Caco-2 (cell line): ENCODE data around the gene TMPRSS6. TPM values are rescaled to one million over a fixed set of nuclear protein-coding genes. Genes with fewer than 3 reads are reported as not detected.
A peak's percentile ranks its signal among the peaks of the same experiment; 100 is the strongest.

Experiments used
- BruUV-seq: library from RNA; stranded (reverse); fragments of 400-500 nt; replicated peaks from 2 replicates; lab custom pipeline; 2021; lab: Mats Ljungman, UMichigan
- CTCF ChIA-PET: fragments of 300-600 bp; sonication (Branson Sonifier 250); formaldehyde crosslinking; loops from one replicate; lab custom pipeline; 2022; ENCODE audit warnings: antibody characterized with exemption; lab: Charles Lee
- POLR2A ChIA-PET: fragments of 300-600 bp; sonication (Branson Sonifier 250); formaldehyde crosslinking; loops from one replicate; lab custom pipeline; 2022; ENCODE audit warnings: antibody characterized with exemption; lab: Charles Lee
- DNase-seq, 2 experiments: peaks; one replicate each; pipeline versions ENCODE4 v3.0.0 to v3.0.0-alpha.2; 2020 to 2022
- H3K27me3 ChIP-seq: replicated peaks from 2 replicates; pipeline ENCODE4 v1.6.0; 2011; ENCODE audit warnings: low read length; ENCODE audit not compliant: control insufficient read depth, insufficient read depth
- H3K36me3 ChIP-seq: 2 replicates; pipeline ENCODE4 v1.5.1; 2011; ENCODE audit warnings: low read length; ENCODE audit not compliant: control insufficient read depth, insufficient read depth
- H3K4me1 ChIP-seq: fragments of 250-450 bp; sonication (Bioruptor Pico); 2 replicates; pipeline ENCODE4 v1.5.1; 2020; ENCODE audit warnings: mild to moderate bottlenecking
- H3K4me3 ChIP-seq: 2 replicates; pipeline ENCODE4 v1.5.1; 2011; ENCODE audit warnings: low read depth, mild to moderate bottlenecking, control low read depth, low read length
- H3K9me3 ChIP-seq: fragments of 250-450 bp; sonication (Bioruptor Pico); 2 replicates; pipeline ENCODE4 v1.5.1; 2020; ENCODE audit warnings: mild to moderate bottlenecking, moderate library complexity
- H3K27ac Mint-ChIP-seq: one replicate; pipeline ENCODE4 v1.8.0; 2022; ENCODE audit warnings: mixed read lengths; ENCODE audit not compliant: unreplicated experiment
- H3K27me3 Mint-ChIP-seq: one replicate; pipeline ENCODE4 v1.8.0; 2022; ENCODE audit warnings: mixed read lengths; ENCODE audit not compliant: insufficient read depth, unreplicated experiment
- H3K36me3 Mint-ChIP-seq: one replicate; pipeline ENCODE4 v1.8.0; 2022; ENCODE audit warnings: mild to moderate bottlenecking, mixed read lengths; ENCODE audit not compliant: insufficient read depth, unreplicated experiment
- H3K4me1 Mint-ChIP-seq: one replicate; pipeline ENCODE4 v1.8.0; 2022; ENCODE audit warnings: low read depth, mixed read lengths; ENCODE audit not compliant: unreplicated experiment
- H3K4me3 Mint-ChIP-seq: one replicate; pipeline ENCODE4 v1.8.0; 2022; ENCODE audit warnings: mild to moderate bottlenecking, moderate library complexity, mixed read lengths; ENCODE audit not compliant: unreplicated experiment
- H3K9me3 Mint-ChIP-seq: one replicate; pipeline ENCODE4 v1.8.0; 2022; ENCODE audit warnings: mixed read lengths; ENCODE audit not compliant: unreplicated experiment
- intact Hi-C: fragments of 100-400 bp; cut with micrococcal nuclease; formaldehyde crosslinking; loops from one replicate; pipeline ENCODE4 v1.10.0; 2022; ENCODE audit not compliant: unreplicated experiment
- total RNA-seq: library from RNA; stranded (reverse); gene quantifications from 2 replicates; pipeline ENCODE4 v1.2.3, GENCODE V29; 2022
- TF ChIP-seq, protein P1 (sequence below), 2 experiments: fragments of 200-600 bp in 1 of 2; IDR thresholded peaks; 1 replicate in 1 of 2; 2 replicates in 1 of 2; pipeline versions ENCODE4 v1.5.1 to v1.8.0; 2011 to 2022; ENCODE audit warnings: antibody characterized with exemption in 1 of 2, control low read depth in 1 of 2, inconsistent platforms in 1 of 2, low read depth in 1 of 2, low read length in 1 of 2, mild to moderate bottlenecking in 1 of 2, moderate library complexity in 1 of 2; ENCODE audit not compliant: insufficient read depth in 1 of 2, severe bottlenecking in 1 of 2, unreplicated experiment in 1 of 2

TMPRSS6 gene
- total RNA-seq, 1 experiment from 2014 or later: 1.6 TPM

DNA sequence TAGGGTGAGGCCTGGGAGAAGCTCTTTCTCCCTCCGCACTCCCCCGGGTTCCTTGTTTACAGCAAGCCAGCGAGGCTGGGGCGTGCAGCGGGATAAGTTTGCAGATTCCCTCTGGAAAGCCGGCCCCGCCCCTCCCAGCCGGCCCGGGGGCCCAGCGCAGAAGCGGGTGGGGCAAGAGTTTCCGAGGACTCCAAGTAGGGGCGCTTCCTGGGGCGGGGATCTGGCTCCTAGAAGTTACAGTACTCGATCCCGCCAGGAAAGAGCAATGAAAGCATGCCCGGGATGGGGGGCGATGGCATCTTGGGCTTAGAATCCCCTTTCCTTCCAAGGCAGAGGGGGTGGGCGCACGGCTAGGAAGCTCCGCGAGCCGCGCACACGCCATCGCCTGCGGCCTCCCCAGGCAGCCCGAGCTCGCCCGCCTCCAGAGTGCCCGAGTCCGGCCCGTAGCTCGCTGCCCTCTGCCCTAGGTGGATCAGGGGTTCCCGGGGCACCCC, 90.7 kb downstream of the TMPRSS6 start:
- Mint-ChIP-seq H3K27me3 (no peaks in the 10 kb centered on the region), H3K4me1 (no peaks in the 10 kb centered on the region), H3K36me3 (peaks cover 22% of the 10 kb centered on the region), H3K9me3 (no peaks in the 10 kb centered on the region), H3K27ac (peak overlapping the region; percentile 78), H3K4me3 (peak overlapping the region; percentile 96)
- Histone ChIP-seq H3K27me3 (no peaks in the 10 kb centered on the region; the same call in 1 of the 2 replicates), H3K9me3 (no peaks in the 10 kb centered on the region), H3K4me3 (peak overlapping the region; percentile 70), H3K4me1 (peaks cover 16% of the 10 kb centered on the region; the same call in 1 of the 2 replicates), H3K36me3 (peaks cover 2% of the 10 kb centered on the region)
- TF ChIP-seq, protein P1, sequence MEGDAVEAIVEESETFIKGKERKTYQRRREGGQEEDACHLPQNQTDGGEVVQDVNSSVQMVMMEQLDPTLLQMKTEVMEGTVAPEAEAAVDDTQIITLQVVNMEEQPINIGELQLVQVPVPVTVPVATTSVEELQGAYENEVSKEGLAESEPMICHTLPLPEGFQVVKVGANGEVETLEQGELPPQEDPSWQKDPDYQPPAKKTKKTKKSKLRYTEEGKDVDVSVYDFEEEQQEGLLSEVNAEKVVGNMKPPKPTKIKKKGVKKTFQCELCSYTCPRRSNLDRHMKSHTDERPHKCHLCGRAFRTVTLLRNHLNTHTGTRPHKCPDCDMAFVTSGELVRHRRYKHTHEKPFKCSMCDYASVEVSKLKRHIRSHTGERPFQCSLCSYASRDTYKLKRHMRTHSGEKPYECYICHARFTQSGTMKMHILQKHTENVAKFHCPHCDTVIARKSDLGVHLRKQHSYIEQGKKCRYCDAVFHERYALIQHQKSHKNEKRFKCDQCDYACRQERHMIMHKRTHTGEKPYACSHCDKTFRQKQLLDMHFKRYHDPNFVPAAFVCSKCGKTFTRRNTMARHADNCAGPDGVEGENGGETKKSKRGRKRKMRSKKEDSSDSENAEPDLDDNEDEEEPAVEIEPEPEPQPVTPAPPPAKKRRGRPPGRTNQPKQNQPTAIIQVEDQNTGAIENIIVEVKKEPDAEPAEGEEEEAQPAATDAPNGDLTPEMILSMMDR (IDR thresholded peaks at IDR 0.05; ENCODE audit: insufficient read depth in 1 of 2, low read depth in 1 of 2, low read length in 1 of 2, severe bottlenecking in 1 of 2, unreplicated experiment in 1 of 2): no peak
- intact Hi-C loops: no loop called here
- ChIA-PET POLR2A (interaction anchor here (0.5 to 2.5 kb wide), 7 partner anchors 14 to 825 kb away, joined by 3 to 39 read pairs (median 4); partner anchors contain the start of genes ANKRD54, C1QTNF6 and LGALS2), CTCF (interaction anchor here (0.7 to 4.9 kb wide), 5 partner anchors 13 to 163 kb away, joined by 3 to 29 read pairs (median 10); partner anchors contain the start of gene KCTD17)
- peak in 1 of 2 experiments; percentile 65 for DNase-seq
- TSS peak; percentile 35 for BruUV-seq

DNA sequence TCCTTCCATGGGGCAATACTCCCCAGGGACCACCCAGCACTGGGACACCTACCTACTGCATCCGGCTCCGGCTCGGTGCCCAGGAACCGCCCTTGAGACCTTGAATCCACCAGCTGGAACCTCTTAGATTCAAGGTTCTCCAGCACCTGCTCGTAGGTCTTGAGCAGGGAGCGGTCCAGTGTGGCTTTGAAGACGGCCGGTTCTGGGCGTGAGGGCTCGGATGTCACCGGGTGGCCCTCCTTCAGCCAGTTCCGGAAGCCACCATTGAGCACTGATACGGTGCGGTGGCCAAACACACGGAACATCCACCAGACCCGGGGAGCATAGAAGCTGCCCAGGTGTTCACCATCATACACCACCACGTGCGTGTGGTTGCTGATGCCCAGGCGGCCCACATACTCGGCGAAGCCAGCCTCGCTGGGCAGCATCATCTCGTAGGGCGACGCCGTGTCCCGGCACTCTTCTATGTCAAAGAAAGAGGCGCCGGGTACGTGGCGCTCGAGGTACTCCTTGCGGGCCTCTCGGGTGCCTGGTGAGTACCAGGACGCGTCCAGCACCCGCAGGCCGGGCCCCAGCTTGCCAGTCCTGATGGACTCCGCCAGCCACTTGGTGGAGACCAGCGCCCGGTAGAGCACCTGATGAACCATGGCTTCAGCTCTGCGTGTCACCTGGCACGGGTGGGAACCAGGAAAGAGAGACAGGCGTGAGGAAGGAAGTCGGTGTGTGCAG, 91.3 kb downstream of the TMPRSS6 start:
- H3K4me3 ChIP-seq: peak overlapping the region; percentile 70
- Mint-ChIP-seq H3K9me3 (no peaks in the 10 kb centered on the region), H3K27me3 (no peaks in the 10 kb centered on the region), H3K4me1 (no peaks in the 10 kb centered on the region), H3K36me3 (peaks cover 22% of the 10 kb centered on the region), H3K4me3 (peak overlapping the region; percentile 96), H3K27ac (peak overlapping the region; percentile 78)
- H3K9me3 ChIP-seq: no peaks in the 10 kb centered on the region
- H3K4me1 ChIP-seq: peaks cover 16% of the 10 kb centered on the region; the same call in 1 of the 2 replicates
- H3K36me3 ChIP-seq: peaks cover 2% of the 10 kb centered on the region
- BruUV-seq: no TSS peak
- ChIA-PET POLR2A (interaction anchor here (1.0 to 2.5 kb wide), 3 partner anchors 14 to 174 kb away, joined by 3 to 39 read pairs (median 17); no protein-coding TSS in a partner anchor), CTCF (interaction anchor here (1.5 to 4.9 kb wide), 3 partner anchors 13 to 33 kb away, joined by 4 to 29 read pairs (median 15); partner anchors contain the start of gene KCTD17)
- no peak for DNase-seq
- TF ChIP-seq, protein P1 (IDR thresholded peaks at IDR 0.05; ENCODE audit: insufficient read depth in 1 of 2, low read depth in 1 of 2, low read length in 1 of 2, severe bottlenecking in 1 of 2, unreplicated experiment in 1 of 2): no peak
- no peaks in the 10 kb centered on the region; the same call in 1 of the 2 replicates for H3K27me3 ChIP-seq
- intact Hi-C loops: no loop called here

- Histone ChIP-seq H3K4me3 (no peak overlapping the region), H3K27me3 (no peaks in the 10 kb centered on the region; the same call in 1 of the 2 replicates), H3K4me1 (peaks cover 16% of the 10 kb centered on the region; the same call in 1 of the 2 replicates), H3K9me3 (no peaks in the 10 kb centered on the region), H3K36me3 (peaks cover 2% of the 10 kb centered on the region)
- no peak for DNase-seq
- ChIA-PET CTCF (interaction anchor here (4.9 kb wide), 1 partner anchor 14 kb away, joined by 29 read pairs; no protein-coding TSS in a partner anchor), POLR2A (interaction anchor here (0.6 to 2.5 kb wide), 2 partner anchors 15 to 19 kb away, joined by 8 to 39 read pairs; no protein-coding TSS in a partner anchor)
- BruUV-seq: no TSS peak
- TF ChIP-seq, protein P1 (IDR thresholded peaks at IDR 0.05; ENCODE audit: insufficient read depth in 1 of 2, low read depth in 1 of 2, low read length in 1 of 2, severe bottlenecking in 1 of 2, unreplicated experiment in 1 of 2): no peak
- peaks cover 22% of the 10 kb centered on the region for H3K36me3 Mint-ChIP-seq
- no peak overlapping the region for H3K27ac Mint-ChIP-seq
- peak overlapping the region; percentile 96 for H3K4me3 Mint-ChIP-seq
- intact Hi-C loops: no loop called here
- H3K4me1 Mint-ChIP-seq: no peaks in the 10 kb centered on the region
- no peaks in the 10 kb centered on the region for H3K9me3 Mint-ChIP-seq
- H3K27me3 Mint-ChIP-seq: no peaks in the 10 kb centered on the region
Measured at GRCh38 chr22:37017356-37017755, 92.2 kb downstream of the TMPRSS6 start.
